ENCODE data around the gene DSE.

DSE gene

DNA sequence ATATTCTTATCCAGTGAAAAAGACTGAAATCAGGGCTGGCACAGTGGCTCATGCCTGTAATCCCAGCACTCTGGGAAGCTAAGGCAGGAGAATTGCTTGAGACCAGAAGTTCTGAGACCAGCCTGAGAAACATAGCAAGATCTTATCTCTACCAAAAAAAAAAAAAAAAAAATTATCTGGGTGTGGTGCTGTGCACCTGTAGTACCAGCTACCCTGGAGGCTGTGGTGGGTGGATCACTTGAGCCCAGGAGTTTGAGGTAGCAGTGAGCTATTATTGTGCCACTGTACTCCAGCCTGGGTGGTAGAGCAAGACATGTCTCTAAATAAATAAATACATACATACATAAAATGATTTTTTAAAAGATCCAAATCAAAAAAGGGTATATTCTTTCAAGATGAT lies 96.8 kb downstream of the DSE start:
- Histone ChIP-seq H3F3A (ENCODE audit: insufficient read depth) (no peaks in the 10 kb centered on the region), H3K36me3 (ENCODE audit: low read length) (no peaks in the 10 kb centered on the region), H2AFZ (ENCODE audit: low read depth, low read length, severe bottlenecking) (no peak overlapping the region), H3K27me3 (ENCODE audit: low read length) (no peaks in the 10 kb centered on the region), H3K79me2 (ENCODE audit: insufficient read depth, low read length) (no peaks in the 10 kb centered on the region), H3K9me3 (ENCODE audit: insufficient read depth, low read length) (no peaks in the 10 kb centered on the region), H3K27ac (ENCODE audit: low read depth, low read length) (no peak overlapping the region), H4K20me1 (ENCODE audit: low read depth, low read length) (no peaks in the 10 kb centered on the region), H3K4me3 (ENCODE audit: insufficient read depth, low read length, poor library complexity, severe bottlenecking) (no peak overlapping the region), H3K9ac (ENCODE audit: low read length) (no peak overlapping the region), H3K9me2 (replicated peaks; ENCODE audit: insufficient read depth, low read length) (no peaks in the 10 kb centered on the region), H3K4me2 (ENCODE audit: low read depth, low read length, poor library complexity, severe bottlenecking) (no peak overlapping the region)
- TF ChIP-seq CTCF (IDR thresholded peaks at IDR 0.05; ENCODE audit: insufficient read depth, low read length, poor library complexity, severe bottlenecking) (no peak), EZH2phosphoT487 (conservative IDR thresholded peaks at IDR 0.05; ENCODE audit: low read length) (no peak)

DNA sequence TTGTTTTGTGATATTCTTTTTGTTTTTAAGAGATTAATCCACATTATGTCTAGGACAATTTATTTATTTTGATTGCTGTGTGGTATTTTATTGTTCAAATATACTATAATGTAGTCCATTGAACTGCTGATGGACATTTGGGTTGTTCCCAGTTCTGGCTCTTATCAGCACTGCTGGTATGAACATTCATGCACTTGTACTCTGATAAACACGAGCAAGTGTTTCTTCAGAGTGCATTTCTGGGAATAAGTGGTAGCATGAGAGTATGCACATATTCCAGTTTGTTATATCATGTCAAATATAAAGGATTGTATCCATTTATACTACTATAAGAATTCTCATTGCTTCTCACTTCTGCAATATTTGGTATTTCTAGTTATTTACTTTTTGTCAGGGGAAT lies 97.5 kb downstream of the DSE start:
- no peak overlapping the region for H3K4me2 ChIP-seq (ENCODE audit: low read depth, low read length, poor library complexity, severe bottlenecking)
- H3K36me3 ChIP-seq (ENCODE audit: low read length), result no peaks in the 10 kb centered on the region
- H4K20me1 ChIP-seq (ENCODE audit: low read depth, low read length), result no peaks in the 10 kb centered on the region
- H3K79me2 ChIP-seq (ENCODE audit: insufficient read depth, low read length), result no peaks in the 10 kb centered on the region
- H3K27ac ChIP-seq (ENCODE audit: low read depth, low read length), result no peak overlapping the region
- H3K9me3 ChIP-seq (ENCODE audit: insufficient read depth, low read length), result no peaks in the 10 kb centered on the region
- no peak overlapping the region for H3K9ac ChIP-seq (ENCODE audit: low read length)
- H2AFZ ChIP-seq (ENCODE audit: low read depth, low read length, severe bottlenecking), result no peak overlapping the region
- TF ChIP-seq CTCF (IDR thresholded peaks at IDR 0.05; ENCODE audit: insufficient read depth, low read length, poor library complexity, severe bottlenecking), result no peak
- H3F3A ChIP-seq (ENCODE audit: insufficient read depth), result no peaks in the 10 kb centered on the region
- no peaks in the 10 kb centered on the region for H3K9me2 ChIP-seq (replicated peaks; ENCODE audit: insufficient read depth, low read length)
- H3K4me3 ChIP-seq (ENCODE audit: insufficient read depth, low read length, poor library complexity, severe bottlenecking), result no peak overlapping the region
- H3K27me3 ChIP-seq (ENCODE audit: low read length), result no peaks in the 10 kb centered on the region

DNA sequence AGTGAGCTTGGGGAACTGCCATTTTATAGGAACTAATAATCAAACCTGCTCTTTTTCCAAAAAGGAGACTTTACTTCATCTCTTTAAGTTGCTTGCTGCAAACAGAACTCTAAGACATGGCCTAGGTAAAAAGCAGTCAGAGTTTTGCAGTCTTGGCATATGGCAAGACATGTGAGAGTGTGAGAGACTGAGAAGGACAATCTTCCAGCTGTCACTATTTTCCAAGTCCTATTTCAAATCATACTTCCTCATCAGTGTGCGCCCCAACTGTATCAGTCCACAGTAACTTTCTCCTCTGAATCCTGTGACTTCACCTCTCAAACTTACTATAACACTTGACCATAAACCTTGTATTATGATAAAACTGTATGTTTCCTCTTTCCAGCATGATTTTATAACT lies 100.8 kb downstream of the DSE start:
- Histone ChIP-seq H3F3A (ENCODE audit: insufficient read depth) (no peaks in the 10 kb centered on the region), H3K9me2 (replicated peaks; ENCODE audit: insufficient read depth, low read length) (no peaks in the 10 kb centered on the region), H3K27me3 (ENCODE audit: low read length) (no peaks in the 10 kb centered on the region)

More for the DNA sequence above, 100.8 kb downstream of the DSE start:
- TF ChIP-seq EZH2phosphoT487 (conservative IDR thresholded peaks at IDR 0.05; ENCODE audit: low read length), result no peak
- TF ChIP-seq CTCF (IDR thresholded peaks at IDR 0.05; ENCODE audit: insufficient read depth, low read length, poor library complexity, severe bottlenecking), result no peak
- Histone ChIP-seq H3K79me2 (ENCODE audit: insufficient read depth, low read length) (no peaks in the 10 kb centered on the region), H2AFZ (ENCODE audit: low read depth, low read length, severe bottlenecking) (no peak overlapping the region), H3K4me3 (ENCODE audit: insufficient read depth, low read length, poor library complexity, severe bottlenecking) (no peak overlapping the region), H3K36me3 (ENCODE audit: low read length) (no peaks in the 10 kb centered on the region), H3K9me3 (ENCODE audit: insufficient read depth, low read length) (no peaks in the 10 kb centered on the region), H3K27ac (ENCODE audit: low read depth, low read length) (no peak overlapping the region), H3K4me2 (ENCODE audit: low read depth, low read length, poor library complexity, severe bottlenecking) (no peak overlapping the region), H3K9ac (ENCODE audit: low read length) (no peak overlapping the region), H4K20me1 (ENCODE audit: low read depth, low read length) (no peaks in the 10 kb centered on the region)
